GM19238 (cell line): Measurements from ENCODE around the gene ZNF74.
"Not testable (repeated sequence)": the region's sequence is repeated elsewhere in the genome, so short reads cannot be mapped to it uniquely, and the experiment has no call there.

Experiments used
- DNase-seq: peaks from one replicate; pipeline ENCODE4 v3.0.0; 2011; ENCODE audit warnings: low spot score; ENCODE audit not compliant: insufficient read length

The ZNF74 gene

GRCh38 chr22:20446383-20446970 is 52.5 kb downstream of the ZNF74 start:
- no peak for DNase-seq

DNA sequence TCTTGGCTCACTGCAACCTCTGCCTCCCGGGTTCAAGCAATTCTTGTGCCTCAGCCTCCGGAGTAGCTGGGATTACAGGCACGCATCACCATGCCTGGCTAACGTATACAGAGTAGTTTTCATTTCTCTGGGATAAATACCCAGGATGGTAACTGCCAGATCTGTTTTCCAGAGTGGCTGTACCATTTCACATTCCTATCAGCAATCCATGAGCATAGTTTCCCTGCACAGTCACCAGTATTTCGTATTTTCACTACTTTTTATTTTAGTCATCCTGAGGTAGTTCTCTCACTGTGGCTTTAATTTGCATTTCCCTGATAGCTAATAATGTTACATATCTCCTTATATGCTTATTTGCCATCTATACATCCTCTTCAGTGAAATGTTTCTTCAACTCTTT is 54.7 kb downstream of the ZNF74 start:
- no peak for DNase-seq

DNA sequence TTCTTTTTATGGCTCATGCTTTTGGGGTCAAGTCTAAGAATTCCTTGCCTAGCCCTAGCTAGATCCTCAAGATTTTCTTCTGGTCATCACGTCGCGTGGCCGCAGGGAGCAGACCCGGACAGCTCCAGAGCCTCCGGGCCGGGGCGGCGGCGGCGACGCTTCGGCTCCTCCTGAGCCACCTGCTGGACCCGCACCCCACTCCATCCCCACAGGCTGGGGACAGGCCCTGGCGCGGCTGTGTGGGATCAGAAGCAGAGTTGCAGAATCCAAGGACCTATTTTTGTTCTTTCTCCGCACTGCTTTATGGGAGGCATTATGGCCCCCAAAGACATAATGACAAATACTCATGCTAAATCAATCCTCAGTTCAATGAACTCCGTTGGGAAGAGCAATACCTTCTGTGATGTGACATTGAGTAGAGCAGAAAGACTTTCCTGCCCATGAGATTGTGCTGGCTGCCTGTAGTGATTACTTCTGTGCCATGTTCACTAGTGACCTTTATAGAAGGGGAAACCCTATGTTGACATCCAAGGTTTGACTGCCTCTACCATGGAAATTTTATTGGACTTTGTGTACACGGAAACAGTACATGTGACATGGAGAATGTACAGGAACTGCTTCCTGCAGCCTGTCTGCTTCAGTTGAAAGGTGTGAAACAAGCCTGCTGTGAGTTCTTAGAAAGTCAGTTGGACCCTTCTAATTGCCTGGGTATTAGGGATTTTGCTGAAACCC is 56.0 kb downstream of the ZNF74 start:
- DNase-seq, result no peak

DNA sequence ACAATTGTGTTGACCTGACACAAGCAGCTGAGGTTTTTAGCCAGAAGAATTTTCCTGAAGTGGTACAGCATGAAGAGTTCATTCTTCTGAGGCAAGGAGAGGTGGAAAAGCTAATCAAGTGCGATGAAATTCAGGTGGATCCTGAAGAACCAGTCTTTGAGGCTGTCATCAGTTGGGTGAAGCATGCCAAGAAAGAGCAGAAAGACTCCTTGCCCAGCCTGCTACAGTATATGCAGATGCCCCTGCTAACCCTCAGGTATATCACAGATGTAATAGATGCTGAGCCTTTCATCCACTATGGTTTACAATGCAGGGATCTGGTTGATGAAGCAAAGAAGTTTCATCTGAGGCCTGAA is 56.6 kb downstream of the ZNF74 start:
- no peak for DNase-seq

DNA sequence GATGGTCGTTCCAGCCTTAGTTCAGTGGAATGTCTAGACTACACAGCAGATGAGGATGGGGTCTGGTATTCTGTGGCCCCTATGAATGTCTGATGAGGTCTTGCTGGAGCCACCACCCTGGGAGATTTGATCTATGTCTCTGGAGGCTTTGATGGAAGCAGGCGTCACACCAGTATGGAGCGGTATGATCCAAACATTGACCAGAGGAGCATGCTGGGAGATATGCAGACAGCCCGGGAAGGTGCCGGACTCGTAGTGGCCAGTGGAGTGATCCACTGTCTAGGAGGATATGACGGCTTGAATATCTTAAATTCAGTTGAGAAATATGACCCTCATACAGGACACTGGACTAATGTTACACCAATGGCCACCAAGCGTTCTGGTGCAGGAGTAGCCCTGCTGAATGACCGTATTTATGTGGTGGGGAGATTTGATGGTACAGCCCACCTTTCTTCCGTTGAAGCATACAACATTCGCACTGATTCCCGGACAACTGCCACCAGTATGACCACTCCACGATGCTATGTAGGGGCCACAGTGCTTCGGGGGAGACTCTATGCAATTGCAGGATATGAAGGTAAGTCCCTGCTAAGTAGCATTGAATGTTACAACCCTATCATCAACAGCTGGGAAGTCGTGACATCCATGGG is 57.3 kb downstream of the ZNF74 start:
- DNase-seq, result not testable (repeated sequence)

GRCh38 chr22:20451920-20452319 is 58.0 kb downstream of the ZNF74 start:
- no peak for DNase-seq

DNA sequence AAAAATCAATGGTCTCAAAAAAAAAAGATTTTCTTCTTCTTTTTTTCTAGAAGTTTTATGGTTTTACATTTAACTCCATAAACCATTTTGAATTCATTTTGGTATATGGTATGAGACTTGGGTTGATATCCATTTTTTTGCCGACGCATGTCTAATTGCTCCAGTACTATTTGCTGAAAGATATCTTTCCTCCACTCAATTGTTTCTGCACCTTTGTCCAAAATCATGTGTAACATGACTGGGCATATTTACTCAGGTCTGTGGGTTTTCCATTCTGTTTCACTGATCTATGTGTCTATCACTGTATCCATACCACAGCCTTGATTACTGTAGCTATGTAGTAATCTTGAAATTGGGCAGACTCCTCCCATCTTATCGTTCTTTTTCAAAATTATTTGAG is 59.3 kb downstream of the ZNF74 start:
- no peak for DNase-seq

- DNase-seq, result no peak
These were observed 61.7 kb downstream of the ZNF74 start for GRCh38 chr22:20455709-20456063.

GRCh38 chr22:20456064-20456721 is 62.2 kb downstream of the ZNF74 start:
- peak; percentile 82 for DNase-seq

DNA sequence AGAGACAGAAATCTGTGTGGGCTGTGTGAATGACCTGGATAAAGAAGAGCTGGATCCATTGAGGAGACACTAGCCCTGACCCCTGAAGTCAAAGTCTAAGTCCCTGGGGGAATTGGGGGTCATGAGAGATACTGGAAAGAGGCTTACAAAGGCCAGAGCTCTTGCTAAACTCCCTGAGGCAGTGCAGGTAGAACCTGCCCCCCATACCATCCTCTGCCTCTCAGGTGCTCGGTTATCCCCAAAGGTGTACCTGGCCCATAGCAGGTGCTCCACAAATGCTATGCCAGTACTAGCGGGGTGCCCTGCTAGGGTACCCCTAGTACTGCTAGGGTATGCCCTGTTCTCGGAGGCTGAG is 62.7 kb downstream of the ZNF74 start:
- no peak for DNase-seq

DNA sequence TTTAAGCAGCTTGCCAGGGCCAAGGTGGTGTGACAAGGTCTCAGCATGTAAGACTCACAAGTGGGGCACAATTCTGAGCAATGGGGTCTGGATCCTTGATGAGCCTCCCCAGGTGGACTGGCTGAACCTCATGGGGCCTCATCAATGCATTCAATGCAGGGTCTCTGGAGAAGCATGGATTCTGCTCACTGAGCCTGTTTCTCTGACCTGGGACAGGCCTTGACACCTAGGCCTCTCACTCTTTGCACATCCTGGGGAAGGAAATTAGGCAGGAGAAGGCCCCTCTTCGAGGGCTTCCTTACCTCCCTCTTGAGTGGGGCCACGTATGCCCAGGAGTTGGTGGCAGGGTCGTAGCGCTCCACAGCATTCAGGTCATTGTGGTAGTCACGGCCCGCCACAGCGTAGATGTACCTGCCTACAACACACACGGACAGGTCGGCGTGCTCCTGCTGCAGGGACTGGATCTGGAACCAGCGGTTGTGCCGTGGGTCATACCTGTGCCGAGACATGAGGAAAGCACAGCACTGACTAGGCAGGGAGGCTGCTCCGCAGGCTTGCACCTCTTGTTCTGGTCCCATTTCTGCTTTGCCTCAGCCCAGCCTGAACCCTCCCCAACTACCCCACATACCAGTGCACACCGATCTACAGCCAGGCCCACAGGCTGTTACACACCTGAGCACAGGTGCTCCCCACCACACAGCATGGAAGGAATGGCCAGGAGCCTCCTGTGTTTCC is 63.7 kb downstream of the ZNF74 start:
- DNase-seq, result no peak
